B cell (primary cell): Measurements from ENCODE around the gene HSP90AB1. TPM values are rescaled to one million over a fixed set of nuclear protein-coding genes. Genes with fewer than 3 reads are reported as not detected.
A peak's percentile ranks its signal among the peaks of the same experiment; 100 is the strongest.

Experiments used
- ATAC-seq: fragments of 200-7000 bp; cut with Tn5 transposase; one replicate; pipeline ENCODE4 v1.10.0; 2021; ENCODE audit warnings: low read depth, mild to moderate bottlenecking, moderate number of reproducible peaks, moderate library complexity
- CTCF ChIA-PET: fragments of 350-600 bp; sonication (Branson Sonifier 250); formaldehyde crosslinking; loops from one replicate; lab custom pipeline; 2021; ENCODE audit warnings: antibody characterized with exemption, inconsistent platforms; lab: Charles Lee
- POLR2A ChIA-PET: fragments of 350-600 bp; sonication (Branson Sonifier 250); formaldehyde crosslinking; loops from one replicate; lab custom pipeline; 2021; ENCODE audit warnings: antibody characterized with exemption; lab: Charles Lee
- DNase-seq: peaks from one replicate; pipeline ENCODE4 v3.0.0; 2013
- H2AFZ ChIP-seq: 2 replicates; pipeline ENCODE4 v1.6.1; 2012; ENCODE audit warnings: mild to moderate bottlenecking, low read depth, low read length; ENCODE audit not compliant: insufficient read depth, poor library complexity, severe bottlenecking
- H3K27ac ChIP-seq, 2 donors: 1 replicate in 1 of 2; 2 replicates in 1 of 2; pipeline ENCODE4 v1.5.1; 2012 to 2013; ENCODE audit warnings: low read length in 2 of 2, mild to moderate bottlenecking in 2 of 2, moderate library complexity in 1 of 2
- H3K27me3 ChIP-seq, 4 experiments: fragments of 200-600 bp in 1 of 4; sonication (generic) in 1 of 4; replicated peaks in 1 of 4; 1 replicate in 2 of 4; 2 replicates in 2 of 4; pipeline versions ENCODE4 v1.6.1 to v1.7.0; 2013 to 2016; ENCODE audit warnings: low read length in 3 of 4, mild to moderate bottlenecking in 2 of 4, mixed read lengths in 1 of 4, moderate library complexity in 1 of 4; ENCODE audit not compliant: insufficient read depth in 4 of 4, control insufficient read depth in 3 of 4; ENCODE audit errors: control extremely low read depth in 1 of 4
- H3K36me3 ChIP-seq, 2 experiments: replicated peaks in 1 of 2; 1 replicate in 1 of 2; 2 replicates in 1 of 2; pipeline versions ENCODE4 v1.6.1 to v1.7.1; 2013; ENCODE audit warnings: low read length in 1 of 2; ENCODE audit not compliant: insufficient read depth in 2 of 2, control insufficient read depth in 1 of 2; ENCODE audit errors: control extremely low read depth in 1 of 2, extremely low read depth in 1 of 2
- H3K4me1 ChIP-seq, 2 donors: fragments of 200-600 bp in 1 of 2; sonication (generic) in 1 of 2; 1 replicate in 1 of 2; 2 replicates in 1 of 2; pipeline versions ENCODE4 v1.5.1 to v1.6.1; 2013 to 2017; ENCODE audit warnings: low read length in 2 of 2; ENCODE audit not compliant: control insufficient read depth in 2 of 2, insufficient read depth in 2 of 2
- H3K4me2 ChIP-seq: replicated peaks from 2 replicates; pipeline ENCODE3; 2012; ENCODE audit warnings: mild to moderate bottlenecking, low read depth, low read length; ENCODE audit not compliant: poor library complexity, severe bottlenecking
- H3K4me3 ChIP-seq, 5 experiments: fragments of 200-600 bp in 1 of 5; sonication (generic) in 1 of 5; 1 replicate in 3 of 5; 2 replicates in 2 of 5; pipeline versions ENCODE4 v1.5.1 to v1.7.0; 2011 to 2016; ENCODE audit warnings: low read length in 4 of 5, mild to moderate bottlenecking in 4 of 5, low read depth in 2 of 5, control low read depth in 1 of 5, moderate library complexity in 1 of 5; ENCODE audit not compliant: insufficient read depth in 1 of 5; ENCODE audit errors: control extremely low read depth in 1 of 5, extremely low read depth in 1 of 5
- H3K79me2 ChIP-seq: fragments of 200-600 bp; sonication (generic); one replicate; pipeline ENCODE4 v1.6.0; 2016; ENCODE audit warnings: low read length; ENCODE audit not compliant: control insufficient read depth, insufficient read depth
- H3K9ac ChIP-seq: fragments of 200-600 bp; sonication (generic); 2 replicates; pipeline ENCODE4 v1.6.1; 2017; ENCODE audit warnings: mild to moderate bottlenecking, low read length, moderate library complexity
- H3K9me3 ChIP-seq, 3 donors: one replicate each; pipeline versions ENCODE4 v1.6.1 to v1.7.1; 2013; ENCODE audit warnings: low read length in 2 of 3; ENCODE audit not compliant: control insufficient read depth in 2 of 3, insufficient read depth in 1 of 3; ENCODE audit errors: control extremely low read depth in 1 of 3
- H4K20me1 ChIP-seq: 2 replicates; pipeline ENCODE4 v1.6.0; 2012; ENCODE audit warnings: mild to moderate bottlenecking, low read length; ENCODE audit not compliant: insufficient read depth, control insufficient read depth, poor library complexity, severe bottlenecking
- H3K27ac Mint-ChIP-seq: one replicate; pipeline ENCODE4 v1.8.0; 2021; ENCODE audit warnings: mixed read lengths
- H3K27me3 Mint-ChIP-seq: one replicate; pipeline ENCODE4 v1.8.0; 2021; ENCODE audit warnings: mixed read lengths
- H3K4me1 Mint-ChIP-seq: one replicate; pipeline ENCODE4 v1.8.0; 2021; ENCODE audit warnings: mixed read lengths
- H3K4me3 Mint-ChIP-seq: one replicate; pipeline ENCODE4 v1.8.0; 2021; ENCODE audit warnings: mixed read lengths
- H3K9me3 Mint-ChIP-seq: one replicate; pipeline ENCODE4 v1.8.0; 2022; ENCODE audit warnings: mixed read lengths; ENCODE audit not compliant: insufficient read depth
- CTCF ChIP-seq: fragments of 200-600 bp; IDR thresholded peaks from one replicate; pipeline ENCODE4 v1.8.0; 2022; ENCODE audit warnings: antibody characterized with exemption, mild to moderate bottlenecking
- EZH2 ChIP-seq: IDR thresholded peaks from 2 replicates; pipeline ENCODE4 v1.6.1; 2012; ENCODE audit warnings: borderline replicate concordance, low read depth, mild to moderate bottlenecking, moderate library complexity, low read length; ENCODE audit not compliant: insufficient read depth, poor library complexity, severe bottlenecking
- WGBS: methylation state at CpG from one replicate; pipeline ENCODE4 v1.1.5; 2013; ENCODE audit warnings: missing lambda C conversion rate; ENCODE audit not compliant: insufficient coverage; 5-methylcytosine and 5-hydroxymethylcytosine counted together
- intact Hi-C: fragments of 100-400 bp; cut with micrococcal nuclease; formaldehyde crosslinking; loops from one replicate; pipeline ENCODE4 v1.10.0; 2022
- polyA plus RNA-seq: library from polyadenylated mRNA; depleted of rRNA; stranded (reverse); fragments of >200 nt; gene quantifications from 2 replicates; pipeline ENCODE4 v1.2.3, GENCODE V29; 2012
- total RNA-seq, 2 donors: library from RNA; stranded (reverse); fragments of 120-200 nt in 1 of 2; gene quantifications; 1 replicate in 1 of 2; 2 replicates in 1 of 2; pipeline versions ENCODE4 v1.2.3 to v1.2.4, GENCODE V29; 2013 to 2022

The HSP90AB1 gene
- total and polyA plus RNA-seq, 2 donors (not counting 1 experiment from before 2014, with no cell fraction given) = 395 to 645 TPM

- ChIA-PET POLR2A (interaction anchor here (1.7 to 4.3 kb wide), 2 partner anchors 11 to 34 kb away, joined by 11 to 87 read pairs; partner anchors contain the start of genes HSP90AB1 and SLC29A1), CTCF (interaction anchor here (1.3 to 5.0 kb wide), 4 partner anchors 10 to 80 kb away, joined by 4 to 68 read pairs (median 18); partner anchors contain the start of genes AARS2 and HSP90AB1)
- peak overlapping the region; percentile 83 to 98 for H3K27ac ChIP-seq
- H3K27me3 Mint-ChIP-seq = no peaks in the 10 kb centered on the region
- WGBS = 21% methylated on average over 12 of the region's 15 CpGs
- ATAC-seq (peak; percentile 11), DNase-seq (peak; percentile 88)
- no peaks in the 10 kb centered on the region for H3K9me3 Mint-ChIP-seq
- peak overlapping the region; percentile 97 for H3K4me2 ChIP-seq
- peak overlapping the region; percentile 96 for H3K9ac ChIP-seq
- H3K79me2 ChIP-seq = peaks cover 34% of the 10 kb centered on the region
- H3K4me3 ChIP-seq = peak overlapping the region in 4 of 5 experiments; percentile 18 to 93 (median 91)
- intact Hi-C loops = loop anchor here (1.0 to 5.0 kb wide), 3 partner anchors 7 to 631 kb away; partner anchors contain the start of genes GTPBP2, HSP90AB1 and NFKBIE
- no peaks in the 10 kb centered on the region for H3K27me3 ChIP-seq
- H3K36me3 ChIP-seq = peaks cover 4 to 75% of the 10 kb centered on the region in 2 experiments
- H2AFZ ChIP-seq = peak overlapping the region; percentile 67
- no peaks in the 10 kb centered on the region for H3K9me3 ChIP-seq
- peak; percentile 5 for TF ChIP-seq CTCF
- TF ChIP-seq EZH2 = no peak
- peaks cover 92% of the 10 kb centered on the region for H3K4me1 Mint-ChIP-seq
- H3K4me1 ChIP-seq = peaks cover 63 to 87% of the 10 kb centered on the region in 2 donors
- H3K4me3 Mint-ChIP-seq = peak overlapping the region; percentile 88
- peaks cover 54% of the 10 kb centered on the region for H4K20me1 ChIP-seq
- H3K27ac Mint-ChIP-seq = peak overlapping the region; percentile 100
These were observed 10.9 kb downstream of the HSP90AB1 start for GRCh38 chr6:44257753-44258324.

GRCh38 chr6:44258325-44258863, 11.5 kb downstream of the HSP90AB1 start:
- intact Hi-C loops = loop anchor here (5.0 kb wide), 1 partner anchor 631 kb away; the partner anchor contains the start of gene GTPBP2
- ChIA-PET CTCF (interaction anchor here (2.7 kb wide), 2 partner anchors 9 to 55 kb away, joined by 14 to 21 read pairs; partner anchors contain the start of gene AARS2), POLR2A (interaction anchor here (4.3 kb wide), 1 partner anchor 12 kb away, joined by 87 read pairs; the partner anchor contains the start of gene HSP90AB1)
- no peak for TF ChIP-seq EZH2
- TF ChIP-seq CTCF = no peak
- Histone ChIP-seq H3K4me1 (peaks cover 66 to 91% of the 10 kb centered on the region in 2 donors), H3K4me3 (no peak overlapping the region), H3K27me3 (no peaks in the 10 kb centered on the region), H3K36me3 (peaks cover 4 to 72% of the 10 kb centered on the region in 2 experiments), H4K20me1 (peaks cover 51% of the 10 kb centered on the region), H3K9me3 (no peaks in the 10 kb centered on the region), H2AFZ (no peak overlapping the region), H3K4me2 (peak overlapping the region; percentile 97), H3K27ac (peak overlapping the region; percentile 83 to 98), H3K79me2 (peaks cover 38% of the 10 kb centered on the region), H3K9ac (peak overlapping the region; percentile 96)
- Mint-ChIP-seq H3K27me3 (no peaks in the 10 kb centered on the region), H3K4me3 (peak overlapping the region; percentile 88), H3K27ac (peak overlapping the region; percentile 100), H3K4me1 (peaks cover 93% of the 10 kb centered on the region), H3K9me3 (no peaks in the 10 kb centered on the region)
- 43% methylated on average over 6 of the region's 9 CpGs for WGBS
- peak; percentile 77 for DNase-seq
- no peak for ATAC-seq
